Astrocyte (in vitro differentiated cells and primary cell): Measurements from ENCODE around the gene LTB.

Source experiments
- EZH2 ChIP-seq: IDR thresholded peaks from 2 replicates; pipeline ENCODE4 v1.6.1; 2012; ENCODE audit warnings: mild to moderate bottlenecking, low read length, inconsistent platforms; ENCODE audit not compliant: insufficient read depth
- TF ChIP-seq, protein P1 (sequence below): IDR thresholded peaks from 2 replicates; pipeline ENCODE4 v1.5.1; 2011; ENCODE audit warnings: low read depth, mild to moderate bottlenecking, inconsistent platforms, low read length, moderate library complexity; ENCODE audit not compliant: insufficient read depth

- TF ChIP-seq, protein P1, sequence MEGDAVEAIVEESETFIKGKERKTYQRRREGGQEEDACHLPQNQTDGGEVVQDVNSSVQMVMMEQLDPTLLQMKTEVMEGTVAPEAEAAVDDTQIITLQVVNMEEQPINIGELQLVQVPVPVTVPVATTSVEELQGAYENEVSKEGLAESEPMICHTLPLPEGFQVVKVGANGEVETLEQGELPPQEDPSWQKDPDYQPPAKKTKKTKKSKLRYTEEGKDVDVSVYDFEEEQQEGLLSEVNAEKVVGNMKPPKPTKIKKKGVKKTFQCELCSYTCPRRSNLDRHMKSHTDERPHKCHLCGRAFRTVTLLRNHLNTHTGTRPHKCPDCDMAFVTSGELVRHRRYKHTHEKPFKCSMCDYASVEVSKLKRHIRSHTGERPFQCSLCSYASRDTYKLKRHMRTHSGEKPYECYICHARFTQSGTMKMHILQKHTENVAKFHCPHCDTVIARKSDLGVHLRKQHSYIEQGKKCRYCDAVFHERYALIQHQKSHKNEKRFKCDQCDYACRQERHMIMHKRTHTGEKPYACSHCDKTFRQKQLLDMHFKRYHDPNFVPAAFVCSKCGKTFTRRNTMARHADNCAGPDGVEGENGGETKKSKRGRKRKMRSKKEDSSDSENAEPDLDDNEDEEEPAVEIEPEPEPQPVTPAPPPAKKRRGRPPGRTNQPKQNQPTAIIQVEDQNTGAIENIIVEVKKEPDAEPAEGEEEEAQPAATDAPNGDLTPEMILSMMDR, result peak; percentile 55
- no peak for TF ChIP-seq EZH2
Measured at GRCh38 chr6:31580807-31581433, 1.3 kb downstream of the LTB start.
